Astrocyte (in vitro differentiated cells and primary cell): ENCODE measurements around the gene ANKLE2.

Source experiments
- CTCF ChIP-seq: IDR thresholded peaks from 2 replicates; pipeline ENCODE4 v1.5.1; 2011; ENCODE audit warnings: low read depth, mild to moderate bottlenecking, inconsistent platforms, low read length, moderate library complexity; ENCODE audit not compliant: insufficient read depth
- EZH2 ChIP-seq: IDR thresholded peaks from 2 replicates; pipeline ENCODE4 v1.6.1; 2012; ENCODE audit warnings: mild to moderate bottlenecking, low read length, inconsistent platforms; ENCODE audit not compliant: insufficient read depth

- TF ChIP-seq CTCF (no peak), EZH2 (no peak)
These were observed 37.9 kb downstream of the ANKLE2 start for GRCh38 chr12:132723764-132724140.
